HG03175 (cell line): ENCODE measurements around the gene TRPV6.

Experiments used
- ATAC-seq: cut with Tn5 transposase; IDR thresholded peaks from one replicate; pipeline ENCODE4 v1.9.1; 2021; ENCODE audit warnings: mild to moderate bottlenecking, moderate library complexity; ENCODE audit not compliant: unreplicated experiment

Gene TRPV6

DNA sequence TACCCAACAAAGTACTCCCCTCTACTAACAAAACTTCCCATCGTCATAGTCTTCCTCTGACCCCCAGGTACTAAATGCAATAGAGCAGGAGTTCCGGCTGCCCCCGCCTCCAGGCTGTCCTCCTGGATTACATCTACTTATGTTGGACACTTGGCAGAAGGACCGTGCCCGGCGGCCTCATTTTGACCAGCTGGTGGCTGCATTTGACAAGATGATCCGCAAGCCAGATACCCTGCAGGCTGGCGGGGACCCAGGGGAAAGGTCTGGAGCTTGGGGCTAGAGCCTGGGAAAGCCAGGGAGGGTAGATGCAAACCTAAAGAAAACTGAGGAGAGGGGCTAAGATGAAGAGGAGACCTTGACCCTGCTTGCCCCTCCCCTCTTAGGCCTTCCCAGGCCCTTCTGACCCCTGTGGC lies 15.4 kb downstream of the TRPV6 start:
- ATAC-seq: no peak

DNA sequence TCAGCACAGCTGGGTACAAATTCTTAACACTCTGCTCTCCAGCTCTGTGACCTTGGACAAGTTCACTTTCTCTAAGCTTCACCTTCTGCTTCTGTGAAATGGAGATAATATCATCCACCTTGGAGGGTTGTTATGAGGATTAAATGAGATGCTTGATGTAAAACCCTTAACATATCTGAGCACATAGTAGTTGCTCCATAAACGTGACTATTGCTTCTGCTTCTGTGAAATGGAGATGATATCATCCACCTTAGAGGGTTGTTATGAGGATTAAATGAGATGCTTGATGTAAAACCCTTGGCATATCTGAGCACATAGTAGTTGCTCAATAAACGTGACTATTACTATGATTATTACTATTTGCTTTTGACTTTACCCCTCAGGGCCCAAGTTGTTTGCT lies 16.1 kb downstream of the TRPV6 start:
- ATAC-seq: no peak

DNA sequence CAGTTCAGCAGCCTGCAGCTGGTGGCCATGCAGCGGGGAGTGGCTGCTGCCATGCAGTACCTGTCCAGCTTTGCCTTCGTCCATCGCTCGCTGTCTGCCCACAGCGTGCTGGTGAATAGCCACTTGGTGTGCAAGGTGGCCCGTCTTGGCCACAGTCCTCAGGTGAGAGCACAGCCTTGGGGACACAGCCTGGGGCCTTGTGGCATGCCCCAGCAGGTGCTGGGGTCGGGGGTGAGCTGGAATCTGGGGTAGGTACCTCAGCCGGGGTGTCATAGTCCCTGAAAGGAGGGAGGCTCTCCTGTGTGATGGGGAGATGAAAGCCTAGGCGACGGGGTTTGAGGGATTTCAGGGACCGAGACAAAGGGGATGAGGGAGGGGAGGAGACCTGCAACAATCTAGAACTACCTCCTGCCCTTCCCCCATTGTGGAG lies 16.5 kb downstream of the TRPV6 start:
- ATAC-seq: no peak

DNA sequence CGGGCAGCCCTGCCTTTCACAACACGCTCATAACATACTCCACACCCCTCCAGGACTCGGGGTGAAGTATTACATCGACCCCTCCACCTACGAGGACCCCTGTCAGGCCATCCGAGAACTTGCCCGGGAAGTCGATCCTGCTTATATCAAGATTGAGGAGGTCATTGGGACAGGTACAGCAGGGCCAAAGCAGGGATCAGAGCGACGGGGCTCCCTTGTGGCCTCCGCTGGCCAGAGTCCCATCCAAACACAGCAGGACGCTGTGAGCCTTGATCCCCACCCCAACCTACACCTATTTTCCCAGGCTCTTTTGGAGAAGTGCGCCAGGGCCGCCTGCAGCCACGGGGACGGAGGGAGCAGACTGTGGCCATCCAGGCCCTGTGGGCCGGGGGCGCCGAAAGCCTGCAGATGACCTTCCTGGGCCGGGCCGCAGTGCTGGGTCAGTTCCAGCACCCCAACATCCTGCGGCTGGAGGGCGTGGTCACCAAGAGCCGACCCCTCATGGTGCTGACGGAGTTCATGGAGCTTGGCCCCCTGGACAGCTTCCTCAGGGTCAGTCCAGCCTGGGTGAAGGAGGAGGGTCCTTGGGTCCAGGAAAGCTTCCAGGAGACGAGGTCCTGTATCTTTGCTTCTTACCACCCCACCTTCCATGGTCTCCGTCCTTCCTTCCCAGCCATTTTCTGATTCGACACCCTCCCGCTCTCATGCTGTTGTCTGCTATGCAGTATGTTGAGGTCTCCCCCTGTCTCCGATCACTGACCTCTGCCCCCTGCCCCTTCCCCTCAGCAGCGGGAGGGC lies 17.2 kb downstream of the TRPV6 start:
- ATAC-seq: no peak

DNA sequence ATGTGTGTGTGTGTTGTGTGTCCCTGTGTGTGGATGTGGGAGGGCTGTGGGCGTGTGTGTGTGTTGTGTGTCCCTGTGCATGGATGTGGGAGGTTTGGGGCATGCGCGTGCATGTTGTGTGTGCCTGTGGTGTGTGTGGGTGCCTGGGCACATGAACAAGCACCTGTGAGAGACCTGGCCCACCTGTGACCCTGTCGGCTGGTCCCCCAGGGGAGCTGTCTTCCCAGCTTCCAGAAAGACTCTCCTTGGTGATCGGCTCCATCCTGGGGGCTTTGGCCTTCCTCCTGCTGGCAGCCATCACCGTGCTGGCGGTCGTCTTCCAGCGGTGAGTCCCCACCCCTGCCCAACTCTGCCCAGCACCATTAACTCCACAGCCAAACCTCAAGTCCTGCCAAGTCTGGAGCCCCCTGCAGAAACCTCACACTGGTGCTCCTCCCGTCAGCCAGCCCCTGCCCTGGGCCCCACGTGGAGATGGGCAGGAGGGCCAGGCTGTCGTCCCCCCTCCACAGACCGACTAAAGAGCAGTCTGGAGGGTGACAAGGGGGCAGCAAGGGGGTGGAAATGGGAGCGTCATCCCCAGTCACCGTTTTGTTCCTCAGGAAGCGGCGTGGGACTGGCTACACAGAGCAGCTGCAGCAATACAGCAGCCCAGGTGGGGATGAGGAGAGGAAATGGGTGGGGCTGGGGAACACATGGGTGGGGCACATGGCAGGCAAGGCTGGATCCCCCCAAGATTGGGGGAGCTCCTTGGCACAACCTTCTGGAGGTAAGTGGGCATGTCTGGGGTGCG lies 18.0 kb downstream of the TRPV6 start:
- ATAC-seq: no peak

DNA sequence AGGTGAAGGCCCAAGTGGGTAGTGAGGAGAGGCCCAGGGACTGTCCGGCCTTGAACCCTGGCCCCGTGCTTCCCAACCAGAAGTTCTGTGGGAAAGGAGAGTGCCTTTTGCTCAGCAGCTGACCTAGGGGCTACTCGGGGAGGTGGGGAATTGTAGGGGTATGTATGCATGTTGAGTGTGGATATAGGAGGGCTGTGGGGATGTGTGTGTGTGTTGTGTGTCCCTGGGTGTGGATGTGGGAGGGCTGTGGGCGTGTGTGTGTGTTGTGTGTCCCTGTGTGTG lies 18.5 kb downstream of the TRPV6 start:
- ATAC-seq: no peak

DNA sequence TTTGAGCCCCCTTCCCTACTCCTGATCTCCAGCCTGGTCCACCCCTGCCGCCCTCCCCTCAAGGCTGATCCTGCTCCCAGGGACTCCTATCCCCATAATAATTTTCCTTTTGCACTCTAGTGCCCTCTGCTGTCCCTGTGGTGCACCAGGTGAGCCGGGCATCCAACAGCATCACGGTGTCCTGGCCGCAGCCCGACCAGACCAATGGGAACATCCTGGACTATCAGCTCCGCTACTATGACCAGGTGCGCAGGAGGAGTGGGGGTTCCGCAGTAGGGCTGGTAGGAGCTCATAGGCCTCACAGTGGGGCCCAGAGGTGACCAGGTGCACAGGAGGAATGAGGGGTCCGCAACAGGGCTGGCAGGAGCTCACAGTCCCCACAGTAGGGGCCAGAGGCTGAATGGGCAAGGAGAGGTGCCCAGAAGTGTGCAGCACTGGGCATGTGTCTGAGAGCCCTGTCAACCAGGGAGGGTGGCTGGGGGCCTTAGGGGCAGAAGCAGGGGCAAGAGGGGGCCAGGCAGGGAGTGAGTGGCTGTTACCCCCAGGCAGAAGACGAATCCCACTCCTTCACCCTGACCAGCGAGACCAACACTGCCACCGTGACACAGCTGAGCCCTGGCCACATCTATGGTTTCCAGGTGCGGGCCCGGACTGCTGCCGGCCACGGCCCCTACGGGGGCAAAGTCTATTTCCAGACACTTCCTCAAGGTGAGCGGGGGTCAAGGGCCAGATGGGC lies 19.0 kb downstream of the TRPV6 start:
- ATAC-seq: no peak

DNA sequence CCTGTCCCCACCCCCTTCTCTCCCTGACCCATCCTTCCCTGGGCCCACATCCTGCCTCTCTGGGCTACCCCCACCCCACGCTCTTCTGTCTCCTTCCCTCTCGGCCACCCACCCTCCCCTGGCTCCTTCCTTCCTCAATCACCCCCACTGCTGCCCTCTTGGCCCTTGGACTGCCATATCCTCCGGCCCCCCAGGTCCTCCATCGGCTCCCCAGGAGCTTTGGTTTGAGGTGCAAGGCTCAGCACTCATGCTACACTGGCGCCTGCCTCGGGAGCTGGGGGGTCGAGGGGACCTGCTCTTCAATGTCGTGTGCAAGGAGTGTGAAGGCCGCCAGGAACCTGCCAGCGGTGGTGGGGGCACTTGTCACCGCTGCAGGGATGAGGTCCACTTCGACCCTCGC lies 19.8 kb downstream of the TRPV6 start:
- no peak for ATAC-seq

DNA sequence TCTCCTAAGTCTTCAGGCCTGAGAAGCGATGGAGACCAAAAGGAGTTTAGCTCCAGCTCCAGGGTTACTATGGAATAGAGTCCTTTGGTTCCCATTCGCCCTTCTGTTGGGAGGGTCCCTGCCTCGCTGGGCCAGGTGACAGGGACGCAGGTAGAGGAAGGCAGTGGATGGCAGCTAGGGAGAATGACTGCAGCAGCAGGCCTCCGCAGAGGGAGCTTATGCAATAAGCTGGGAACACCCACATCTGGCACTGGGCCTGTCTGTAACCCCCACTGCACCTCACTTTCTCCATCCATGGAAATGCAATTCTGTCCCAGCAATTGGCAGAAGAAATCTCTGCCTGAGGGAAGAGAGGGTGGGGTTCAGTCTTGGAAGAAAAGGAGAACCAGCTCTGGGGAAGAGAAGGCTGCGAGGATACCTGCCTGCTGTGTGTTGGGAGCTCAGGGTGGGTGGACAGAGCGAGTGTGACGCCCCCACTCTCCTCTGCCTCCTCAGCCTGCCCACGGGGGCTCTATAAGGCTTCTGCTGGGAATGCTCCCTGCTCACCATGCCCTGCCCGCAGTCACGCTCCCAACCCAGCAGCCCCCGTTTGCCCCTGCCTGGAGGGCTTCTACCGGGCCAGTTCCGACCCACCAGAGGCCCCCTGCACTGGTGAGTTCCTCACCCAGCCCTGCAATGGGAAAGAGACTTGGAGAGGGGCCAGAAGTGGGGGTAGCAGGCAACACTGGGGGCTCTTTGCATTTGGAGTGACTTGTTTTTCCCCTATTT lies 20.4 kb downstream of the TRPV6 start:
- no peak for ATAC-seq

DNA sequence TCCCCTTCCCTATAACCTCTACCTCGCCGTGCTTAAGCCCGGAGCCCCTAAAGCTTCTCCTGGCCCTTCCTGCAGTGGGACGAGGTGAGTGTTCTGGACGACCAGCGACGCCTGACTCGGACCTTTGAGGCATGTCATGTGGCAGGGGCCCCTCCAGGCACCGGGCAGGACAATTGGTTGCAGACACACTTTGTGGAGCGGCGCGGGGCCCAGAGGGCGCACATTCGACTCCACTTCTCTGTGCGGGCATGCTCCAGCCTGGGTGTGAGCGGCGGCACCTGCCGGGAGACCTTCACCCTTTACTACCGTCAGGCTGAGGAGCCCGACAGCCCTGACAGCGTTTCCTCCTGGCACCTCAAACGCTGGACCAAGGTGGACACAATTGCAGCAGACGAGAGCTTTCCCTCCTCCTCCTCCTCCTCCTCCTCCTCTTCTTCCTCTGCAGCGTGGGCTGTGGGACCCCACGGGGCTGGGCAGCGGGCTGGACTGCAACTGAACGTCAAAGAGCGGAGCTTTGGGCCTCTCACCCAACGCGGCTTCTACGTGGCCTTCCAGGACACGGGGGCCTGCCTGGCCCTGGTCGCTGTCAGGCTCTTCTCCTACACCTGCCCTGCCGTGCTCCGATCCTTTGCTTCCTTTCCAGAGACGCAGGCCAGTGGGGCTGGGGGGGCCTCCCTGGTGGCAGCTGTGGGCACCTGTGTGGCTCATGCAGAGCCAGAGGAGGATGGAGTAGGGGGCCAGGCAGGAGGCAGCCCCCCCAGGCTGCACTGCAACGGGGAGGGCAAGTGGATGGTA lies 21.5 kb downstream of the TRPV6 start:
- no peak for ATAC-seq

DNA sequence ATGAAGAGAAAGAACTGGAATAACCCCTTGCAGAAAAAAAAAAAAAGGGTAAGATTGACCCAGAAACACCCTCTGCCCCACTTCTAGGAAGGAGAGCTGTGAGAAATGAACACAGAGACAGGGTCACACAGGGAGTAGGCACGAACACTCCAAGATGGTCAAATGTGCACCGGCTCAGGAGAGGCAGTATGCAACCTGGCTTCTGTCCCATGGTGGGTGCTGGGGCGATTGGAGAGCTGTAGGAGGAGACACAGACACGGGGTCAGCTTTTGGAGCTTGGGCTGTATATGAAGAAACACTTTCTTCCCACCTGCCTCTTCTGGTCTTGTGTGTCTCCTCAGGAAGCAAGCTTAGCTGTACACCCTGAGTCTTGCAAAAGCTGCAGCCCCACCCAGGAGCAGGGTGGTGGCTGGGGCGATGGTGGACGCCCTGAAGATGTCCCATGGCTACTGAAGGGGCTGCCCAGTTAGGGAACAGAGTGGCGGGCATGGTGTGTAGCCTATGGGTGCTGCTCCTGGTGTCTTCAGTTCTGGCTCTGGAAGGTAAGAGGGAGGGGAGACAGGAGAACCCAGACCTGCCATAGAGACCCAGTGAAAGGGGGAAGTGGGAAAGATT lies 22.7 kb downstream of the TRPV6 start:
- no peak for ATAC-seq

DNA sequence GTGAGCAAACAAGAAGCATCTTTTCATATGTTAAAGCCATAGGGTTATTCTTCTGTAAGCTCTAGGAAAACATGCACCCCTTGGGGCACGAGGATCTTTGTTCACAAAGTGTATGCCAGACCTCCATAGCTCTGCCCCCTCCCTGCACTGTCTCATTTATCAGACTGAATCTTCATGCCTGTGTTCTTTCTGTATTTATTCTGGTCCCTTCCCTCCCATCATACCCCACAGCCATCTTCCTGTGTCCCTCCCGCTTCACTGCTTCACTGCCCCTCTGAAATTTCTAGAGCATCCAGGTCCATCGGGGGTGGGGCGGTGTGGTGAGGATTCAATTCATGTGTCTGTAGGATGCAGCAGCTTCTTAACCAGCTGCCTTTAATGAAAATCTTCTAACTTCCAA lies 23.2 kb downstream of the TRPV6 start:
- no peak for ATAC-seq

DNA sequence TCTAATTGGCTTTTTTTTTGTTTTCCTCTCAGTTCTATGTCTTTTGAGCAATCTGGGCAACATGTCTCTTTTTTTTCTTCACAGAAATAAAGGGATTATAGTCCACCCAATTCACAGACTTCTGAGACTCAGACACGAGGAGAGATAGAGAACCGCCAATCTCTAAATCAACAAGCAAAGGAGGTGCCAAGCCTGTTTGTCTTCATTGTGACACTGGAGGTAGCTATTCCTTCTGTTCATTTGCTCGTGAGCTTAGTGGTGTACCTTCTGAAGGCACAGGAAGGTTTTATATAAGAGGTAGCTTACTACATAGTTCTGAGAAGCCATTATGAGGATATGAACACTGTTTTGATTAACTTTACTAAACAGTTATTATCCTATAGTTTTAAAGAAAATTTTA lies 24.6 kb downstream of the TRPV6 start:
- ATAC-seq: no peak

DNA sequence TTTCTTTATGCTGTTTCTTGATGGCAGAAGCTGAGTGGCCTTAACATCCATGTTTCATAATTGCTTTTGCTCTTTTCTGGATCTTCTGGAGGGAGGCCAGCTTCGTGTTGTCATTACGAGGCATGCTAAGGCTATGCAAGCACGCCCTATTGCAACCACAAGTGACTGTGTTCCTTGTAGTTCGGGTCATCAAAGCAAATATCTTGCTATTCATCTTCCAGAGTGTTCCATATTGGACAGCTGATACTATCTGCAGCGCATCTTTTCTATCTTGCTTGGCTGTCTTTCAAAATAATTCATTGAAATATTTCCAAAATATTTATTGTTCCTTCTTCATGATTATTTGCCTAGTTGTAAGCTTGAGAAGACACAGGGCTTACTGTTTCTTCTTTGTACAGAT lies 25.7 kb downstream of the TRPV6 start:
- no peak for ATAC-seq

DNA sequence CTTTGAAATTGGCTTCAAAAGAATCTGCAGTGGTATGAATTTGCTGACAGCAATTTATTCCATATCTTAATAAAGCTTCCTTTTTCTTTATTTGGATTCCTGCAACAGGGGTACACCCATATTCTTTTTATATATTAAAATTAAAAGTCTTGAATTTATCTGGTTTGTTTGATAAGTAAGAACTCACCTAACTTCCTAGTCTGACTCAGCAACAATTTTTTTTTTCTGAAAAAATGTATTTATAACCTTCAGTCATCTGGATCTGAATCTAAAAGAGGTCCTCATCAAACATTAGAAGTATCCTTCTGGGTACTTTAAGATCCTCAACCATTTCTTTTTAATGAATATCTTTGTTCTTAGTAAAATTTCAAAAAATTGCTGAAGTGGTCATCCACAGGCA lies 26.1 kb downstream of the TRPV6 start:
- ATAC-seq: no peak

DNA sequence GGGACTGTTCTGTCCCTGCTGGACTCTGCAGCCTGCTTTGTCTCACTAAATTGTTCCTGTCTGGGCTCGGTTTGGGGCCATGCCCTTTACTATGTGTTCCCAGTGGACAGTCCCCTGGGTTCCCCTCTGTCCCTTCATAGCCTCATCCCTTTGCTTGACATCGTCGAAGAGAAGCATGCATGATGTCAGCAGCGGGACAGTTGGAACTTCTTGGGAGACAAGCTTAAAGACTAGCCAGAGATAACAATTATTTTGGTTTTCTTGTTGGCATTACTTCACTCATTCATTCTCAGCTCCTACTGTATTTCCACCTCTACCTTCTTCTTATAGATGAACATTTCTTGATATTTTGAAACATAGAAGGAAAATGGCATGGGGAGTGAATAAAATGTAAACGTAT lies 27.9 kb downstream of the TRPV6 start:
- no peak for ATAC-seq

DNA sequence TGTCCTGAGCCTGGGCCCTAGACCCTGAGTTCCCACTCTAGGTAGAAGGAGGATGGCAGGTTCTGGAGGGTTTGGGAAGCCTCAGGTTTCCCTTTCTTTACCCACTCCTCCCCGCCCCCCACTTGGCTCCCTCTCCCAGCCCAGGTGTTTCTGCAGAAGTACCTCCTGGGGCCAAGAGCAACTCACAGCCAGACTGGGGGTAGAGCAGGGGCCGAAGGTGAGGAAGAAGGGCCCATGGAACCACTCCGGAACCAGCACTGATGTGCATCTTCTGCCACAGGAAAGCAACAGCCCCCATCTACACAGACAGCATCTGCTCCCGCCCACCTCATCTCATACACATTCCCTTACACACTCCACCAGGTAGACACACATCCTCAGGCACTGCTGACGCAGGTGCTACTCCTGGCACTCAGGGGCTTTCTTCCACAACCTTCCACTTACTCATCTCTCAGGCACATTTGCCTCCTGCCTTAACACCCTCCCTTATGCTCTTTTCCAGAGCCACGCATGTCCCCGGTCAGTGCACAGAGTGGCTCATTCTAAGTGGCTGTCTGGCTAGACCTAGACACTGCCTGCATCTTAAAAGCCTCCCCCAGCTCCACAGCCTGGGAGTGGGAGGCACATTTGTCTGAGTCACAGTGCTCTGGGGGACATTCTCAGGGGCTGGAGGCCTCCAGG lies 28.8 kb downstream of the TRPV6 start:
- no peak for ATAC-seq

DNA sequence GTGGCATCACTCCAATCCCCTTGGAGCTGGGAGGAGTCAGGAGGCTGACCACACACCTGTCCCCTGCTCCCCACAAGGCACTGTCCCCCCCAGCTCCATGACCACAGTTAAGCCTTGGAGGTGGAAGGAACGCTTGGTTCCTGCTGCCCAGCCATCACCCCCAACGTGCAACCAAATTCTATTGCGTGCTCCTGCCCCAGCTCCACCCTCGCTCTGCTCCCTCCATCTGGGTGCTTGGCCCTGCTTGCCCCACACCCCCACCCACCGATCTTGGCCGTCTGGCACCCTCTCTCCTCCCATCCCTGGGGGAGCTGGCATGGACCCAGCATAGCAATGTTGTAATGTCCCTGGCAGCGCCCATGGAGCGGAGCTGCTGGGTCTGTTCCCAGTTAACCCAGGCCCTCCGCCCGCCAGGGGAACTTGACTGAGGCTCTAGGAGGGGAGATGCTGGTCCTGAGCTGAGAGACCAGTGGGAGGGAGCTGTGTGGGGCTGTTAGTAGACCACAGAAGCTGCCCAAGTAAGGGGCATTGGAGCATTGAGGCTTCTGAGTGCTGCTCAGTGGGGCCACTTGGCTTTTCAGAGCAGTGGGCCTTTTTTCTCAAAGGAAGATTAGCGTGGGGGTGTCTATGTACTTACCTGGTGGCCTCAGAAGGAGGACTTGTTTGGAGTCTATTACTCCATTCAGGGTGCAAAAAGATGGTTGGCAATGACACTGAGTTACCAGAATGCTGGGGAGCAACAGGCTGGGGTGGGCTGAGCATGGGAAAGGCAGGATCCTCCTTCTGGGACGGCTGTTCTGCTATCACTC lies 29.6 kb downstream of the TRPV6 start:
- ATAC-seq: no peak
